Fibroblast of mammary gland (primary cell): ENCODE results near the gene TNK1.

ENCODE experiments used
- DNase-seq: peaks from one replicate; pipeline ENCODE4 v3.0.0-alpha.2; 2010; ENCODE audit warnings: low read depth
- H3K4me3 ChIP-seq: 2 replicates; pipeline ENCODE4 v1.5.1; 2011; ENCODE audit warnings: low read depth, mild to moderate bottlenecking, low read length, moderate library complexity; ENCODE audit not compliant: control insufficient read depth
- CTCF ChIP-seq: conservative IDR thresholded peaks from 2 replicates; pipeline ENCODE4 v1.5.1; 2011; ENCODE audit warnings: low read depth, low read length, inconsistent platforms; ENCODE audit not compliant: control insufficient read depth, insufficient read depth

TNK1 gene

GRCh38 chr17:7413346-7413985, 32.6 kb downstream of the TNK1 start:
- DNase-seq, result peak; percentile 79
- H3K4me3 ChIP-seq, result no peak overlapping the region
- TF ChIP-seq CTCF, result no peak

- no peak for DNase-seq
- no peak overlapping the region for H3K4me3 ChIP-seq
- TF ChIP-seq CTCF, result no peak
Observed at GRCh38 chr17:7414837-7415236, 33.9 kb downstream of the TNK1 start.

GRCh38 chr17:7415784-7416183, 34.9 kb downstream of the TNK1 start:
- no peak for TF ChIP-seq CTCF
- DNase-seq, result no peak
- H3K4me3 ChIP-seq, result no peak overlapping the region

- no peak overlapping the region for H3K4me3 ChIP-seq
Observed at GRCh38 chr17:7416323-7416722, 35.4 kb downstream of the TNK1 start.

GRCh38 chr17:7417056-7417655, 36.3 kb downstream of the TNK1 start:
- TF ChIP-seq CTCF, result no peak
- no peak for DNase-seq
- H3K4me3 ChIP-seq, result no peak overlapping the region

More at GRCh38 chr17:7416323-7416722, 35.4 kb downstream of the TNK1 start:
- TF ChIP-seq CTCF, result peak; percentile 5
- no peak for DNase-seq

- TF ChIP-seq CTCF, result no peak
- no peak for DNase-seq
- no peak overlapping the region for H3K4me3 ChIP-seq
Observed at GRCh38 chr17:7418472-7419152, 37.7 kb downstream of the TNK1 start.
